ENCODE data around the gene ENTPD1.

DNA sequence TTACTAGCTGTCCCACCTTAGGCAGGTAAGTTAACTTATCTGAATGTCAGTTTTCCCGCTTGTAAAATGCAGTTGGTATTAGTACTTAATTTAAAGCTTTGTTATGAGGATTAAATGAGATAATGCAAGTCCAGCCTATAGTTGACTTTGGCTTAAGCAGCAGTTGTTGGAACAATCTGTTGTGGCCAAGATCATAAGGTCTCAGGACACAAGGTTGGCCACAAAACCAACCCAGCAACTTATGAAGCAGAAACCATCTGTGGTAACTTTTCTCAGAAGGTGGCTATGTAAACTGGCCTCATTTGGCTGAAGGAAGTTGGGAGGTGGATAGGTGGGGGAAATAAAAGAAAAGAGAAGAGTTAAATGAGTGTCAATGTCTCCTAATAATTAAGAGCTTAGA is 29.4 kb downstream of the ENTPD1 start:
- TF ChIP-seq, protein P1, sequence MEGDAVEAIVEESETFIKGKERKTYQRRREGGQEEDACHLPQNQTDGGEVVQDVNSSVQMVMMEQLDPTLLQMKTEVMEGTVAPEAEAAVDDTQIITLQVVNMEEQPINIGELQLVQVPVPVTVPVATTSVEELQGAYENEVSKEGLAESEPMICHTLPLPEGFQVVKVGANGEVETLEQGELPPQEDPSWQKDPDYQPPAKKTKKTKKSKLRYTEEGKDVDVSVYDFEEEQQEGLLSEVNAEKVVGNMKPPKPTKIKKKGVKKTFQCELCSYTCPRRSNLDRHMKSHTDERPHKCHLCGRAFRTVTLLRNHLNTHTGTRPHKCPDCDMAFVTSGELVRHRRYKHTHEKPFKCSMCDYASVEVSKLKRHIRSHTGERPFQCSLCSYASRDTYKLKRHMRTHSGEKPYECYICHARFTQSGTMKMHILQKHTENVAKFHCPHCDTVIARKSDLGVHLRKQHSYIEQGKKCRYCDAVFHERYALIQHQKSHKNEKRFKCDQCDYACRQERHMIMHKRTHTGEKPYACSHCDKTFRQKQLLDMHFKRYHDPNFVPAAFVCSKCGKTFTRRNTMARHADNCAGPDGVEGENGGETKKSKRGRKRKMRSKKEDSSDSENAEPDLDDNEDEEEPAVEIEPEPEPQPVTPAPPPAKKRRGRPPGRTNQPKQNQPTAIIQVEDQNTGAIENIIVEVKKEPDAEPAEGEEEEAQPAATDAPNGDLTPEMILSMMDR (conservative IDR thresholded peaks at IDR 0.05 in 1 of 2, IDR thresholded peaks at IDR 0.05 in 1 of 2; ENCODE audit: low read depth in 1 of 2, low read length in 2 of 2) = no peak
- TF ChIP-seq EZH2 (IDR thresholded peaks at IDR 0.05; ENCODE audit: low read length, missing control alignments) = no peak

Measured in fibroblast of lung (primary cell).